Nephron progenitor cell (in vitro differentiated cells): ENCODE results near the gene PPP1R37.

Experiments
- DNase-seq: peaks from one replicate; pipeline ENCODE4 v3.0.0; 2021
- H3K27ac Mint-ChIP-seq: 2 replicates; pipeline ENCODE4 v1.8.0; 2021; ENCODE audit warnings: mild to moderate bottlenecking, moderate library complexity, mixed read lengths
- H3K27me3 Mint-ChIP-seq: 2 replicates; pipeline ENCODE4 v1.8.0; 2021; ENCODE audit warnings: mild to moderate bottlenecking, low read depth, mixed read lengths; ENCODE audit not compliant: poor library complexity
- H3K36me3 Mint-ChIP-seq: 2 replicates; pipeline ENCODE4 v1.8.0; 2021; ENCODE audit warnings: low read depth, mixed read lengths
- H3K4me1 Mint-ChIP-seq: 2 replicates; pipeline ENCODE4 v1.8.0; 2021; ENCODE audit warnings: mixed read lengths
- H3K4me3 Mint-ChIP-seq: 2 replicates; pipeline ENCODE4 v1.8.0; 2021; ENCODE audit warnings: mild to moderate bottlenecking, moderate library complexity, mixed read lengths
- H3K9me3 Mint-ChIP-seq: 2 replicates; pipeline ENCODE4 v1.8.0; 2021; ENCODE audit warnings: mild to moderate bottlenecking, moderate library complexity, mixed read lengths
- TF ChIP-seq, protein P1 (sequence below): fragments of 200-600 bp; sonication (generic); IDR thresholded peaks from 2 replicates; pipeline ENCODE4 v1.5.0; 2021; ENCODE audit warnings: antibody characterized with exemption

The PPP1R37 gene

DNA sequence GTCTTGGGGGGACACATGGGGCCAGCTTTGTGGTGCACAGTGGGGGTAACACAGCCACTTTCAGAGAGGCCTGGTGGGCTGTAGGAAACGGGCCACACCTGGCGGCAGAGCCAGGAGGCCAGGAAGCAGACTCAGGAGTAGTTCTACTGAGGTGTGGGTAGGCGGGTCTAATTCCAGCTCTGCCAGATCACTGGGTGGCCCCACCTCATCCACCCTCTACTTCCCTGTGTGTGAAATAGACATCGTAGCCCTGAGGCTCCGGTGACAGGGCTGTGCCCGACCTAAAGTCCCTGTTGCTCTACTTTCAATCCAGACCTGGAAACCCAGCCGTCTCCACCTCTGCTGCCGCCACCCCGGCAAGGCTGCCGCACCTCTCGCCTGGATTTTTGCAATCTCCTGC is 63.8 kb downstream of the PPP1R37 start:
- TF ChIP-seq, protein P1, sequence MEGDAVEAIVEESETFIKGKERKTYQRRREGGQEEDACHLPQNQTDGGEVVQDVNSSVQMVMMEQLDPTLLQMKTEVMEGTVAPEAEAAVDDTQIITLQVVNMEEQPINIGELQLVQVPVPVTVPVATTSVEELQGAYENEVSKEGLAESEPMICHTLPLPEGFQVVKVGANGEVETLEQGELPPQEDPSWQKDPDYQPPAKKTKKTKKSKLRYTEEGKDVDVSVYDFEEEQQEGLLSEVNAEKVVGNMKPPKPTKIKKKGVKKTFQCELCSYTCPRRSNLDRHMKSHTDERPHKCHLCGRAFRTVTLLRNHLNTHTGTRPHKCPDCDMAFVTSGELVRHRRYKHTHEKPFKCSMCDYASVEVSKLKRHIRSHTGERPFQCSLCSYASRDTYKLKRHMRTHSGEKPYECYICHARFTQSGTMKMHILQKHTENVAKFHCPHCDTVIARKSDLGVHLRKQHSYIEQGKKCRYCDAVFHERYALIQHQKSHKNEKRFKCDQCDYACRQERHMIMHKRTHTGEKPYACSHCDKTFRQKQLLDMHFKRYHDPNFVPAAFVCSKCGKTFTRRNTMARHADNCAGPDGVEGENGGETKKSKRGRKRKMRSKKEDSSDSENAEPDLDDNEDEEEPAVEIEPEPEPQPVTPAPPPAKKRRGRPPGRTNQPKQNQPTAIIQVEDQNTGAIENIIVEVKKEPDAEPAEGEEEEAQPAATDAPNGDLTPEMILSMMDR = no peak
- no peak overlapping the region for H3K4me3 Mint-ChIP-seq
- peaks cover 31% of the 10 kb centered on the region for H3K4me1 Mint-ChIP-seq
- H3K27ac Mint-ChIP-seq = no peak overlapping the region
- peaks cover 30% of the 10 kb centered on the region for H3K27me3 Mint-ChIP-seq
- no peaks in the 10 kb centered on the region for H3K36me3 Mint-ChIP-seq
- no peaks in the 10 kb centered on the region for H3K9me3 Mint-ChIP-seq
- no peak for DNase-seq

DNA sequence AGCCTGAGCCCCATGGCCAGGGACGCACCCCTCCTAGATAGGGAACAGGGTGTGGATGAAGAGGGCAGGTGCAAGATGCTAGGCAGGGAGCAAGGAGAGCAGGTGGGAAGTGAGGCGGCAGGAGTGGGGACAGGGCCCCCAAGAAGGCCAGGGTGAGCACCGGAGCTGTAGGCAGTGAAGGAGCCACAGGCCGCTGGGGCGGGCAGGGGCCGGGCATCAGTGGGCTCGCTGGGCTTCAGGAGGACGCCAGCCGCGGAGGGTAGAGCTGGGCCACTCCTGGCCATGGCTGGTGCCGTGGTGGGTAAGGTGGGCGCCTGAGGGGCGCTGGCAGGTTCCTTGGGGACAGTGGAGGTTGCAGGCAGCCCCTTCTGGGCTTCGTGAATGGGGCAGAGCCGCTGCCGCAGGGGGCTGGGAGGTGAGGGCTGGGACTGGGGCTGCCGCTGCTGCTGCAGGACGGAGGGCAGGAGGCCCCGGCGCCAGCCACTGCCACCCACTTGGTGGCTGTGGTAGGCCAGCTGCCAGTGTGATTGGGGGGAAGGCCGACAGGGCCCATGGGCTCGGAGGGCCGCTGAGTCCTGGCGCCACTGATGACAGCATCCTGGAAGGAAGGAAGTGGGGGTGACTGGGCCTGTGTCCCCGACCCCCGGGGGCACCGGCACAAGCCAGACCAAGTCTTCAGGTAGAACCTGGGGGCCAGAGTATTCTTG is 65.7 kb downstream of the PPP1R37 start:
- peaks cover 31% of the 10 kb centered on the region for H3K4me1 Mint-ChIP-seq
- no peaks in the 10 kb centered on the region for H3K9me3 Mint-ChIP-seq
- no peak overlapping the region for H3K4me3 Mint-ChIP-seq
- TF ChIP-seq, protein P1 = no peak
- H3K36me3 Mint-ChIP-seq = no peaks in the 10 kb centered on the region
- H3K27ac Mint-ChIP-seq = peak overlapping the region; percentile 45
- peaks cover 15% of the 10 kb centered on the region for H3K27me3 Mint-ChIP-seq
- no peak for DNase-seq

DNA sequence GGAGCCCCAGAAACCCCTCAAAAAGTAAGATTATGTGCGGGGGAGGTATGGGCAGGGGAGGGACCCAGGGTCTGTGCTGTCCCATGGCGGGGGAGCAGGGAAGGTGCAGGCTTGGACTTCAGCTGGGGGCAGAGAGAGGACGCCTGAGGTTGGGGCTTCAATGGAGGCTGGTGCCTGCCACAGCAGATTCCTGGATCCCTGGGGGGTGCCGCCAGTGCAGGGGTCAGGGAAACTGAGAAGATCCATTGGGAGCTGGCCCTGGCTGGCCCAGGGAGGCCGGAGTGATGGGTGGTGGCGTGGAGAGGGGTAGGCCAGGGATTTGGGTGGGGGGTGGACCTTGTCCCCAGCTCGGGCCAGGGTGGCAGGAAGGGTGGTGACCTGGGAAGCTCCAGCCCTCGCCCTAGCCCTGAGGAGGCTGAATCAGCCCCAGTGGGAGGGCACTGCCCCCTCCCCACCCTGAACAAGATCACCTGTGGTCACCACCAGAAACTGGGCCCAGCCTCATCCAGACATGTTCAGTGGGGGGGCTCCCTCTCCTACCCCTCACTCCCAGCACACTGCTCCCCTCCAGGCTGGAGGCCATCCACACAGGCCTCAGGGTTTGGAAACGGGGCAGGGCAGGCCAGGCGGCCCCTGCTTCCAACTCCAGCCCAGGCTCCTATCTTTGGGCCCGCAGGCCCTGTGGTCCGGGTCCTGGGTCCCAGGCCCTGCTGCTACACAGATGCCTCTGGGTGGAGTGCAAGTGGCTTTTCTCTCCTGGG is 66.4 kb downstream of the PPP1R37 start:
- Mint-ChIP-seq H3K9me3 (no peaks in the 10 kb centered on the region), H3K36me3 (no peaks in the 10 kb centered on the region), H3K27me3 (peaks cover 8% of the 10 kb centered on the region), H3K4me1 (peaks cover 29% of the 10 kb centered on the region), H3K4me3 (no peak overlapping the region), H3K27ac (no peak overlapping the region)
- DNase-seq = no peak
- TF ChIP-seq, protein P1 = no peak

DNA sequence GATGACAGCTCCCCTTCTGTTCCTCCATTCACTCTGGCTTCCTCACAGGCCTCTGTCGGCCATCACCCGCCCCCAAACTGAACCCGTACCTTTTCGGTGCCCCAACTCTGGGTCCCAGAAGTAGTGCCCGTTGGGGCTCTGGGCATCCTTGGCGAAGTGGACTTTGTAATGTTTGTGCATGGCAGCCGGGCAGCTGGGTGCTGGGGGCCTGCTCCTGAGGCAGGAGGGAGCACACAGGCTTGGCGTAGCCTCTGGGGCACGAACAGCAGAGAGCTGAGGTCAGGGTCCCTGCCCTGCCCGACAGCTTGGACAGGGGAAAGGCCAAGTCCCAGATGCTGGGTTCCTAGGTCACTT is 67.0 kb downstream of the PPP1R37 start:
- no peak overlapping the region for H3K4me3 Mint-ChIP-seq
- no peak for DNase-seq
- no peaks in the 10 kb centered on the region for H3K9me3 Mint-ChIP-seq
- no peaks in the 10 kb centered on the region for H3K36me3 Mint-ChIP-seq
- TF ChIP-seq, protein P1 = no peak
- H3K27ac Mint-ChIP-seq = no peak overlapping the region
- peaks cover 27% of the 10 kb centered on the region for H3K4me1 Mint-ChIP-seq
- peaks cover 6% of the 10 kb centered on the region for H3K27me3 Mint-ChIP-seq

DNA sequence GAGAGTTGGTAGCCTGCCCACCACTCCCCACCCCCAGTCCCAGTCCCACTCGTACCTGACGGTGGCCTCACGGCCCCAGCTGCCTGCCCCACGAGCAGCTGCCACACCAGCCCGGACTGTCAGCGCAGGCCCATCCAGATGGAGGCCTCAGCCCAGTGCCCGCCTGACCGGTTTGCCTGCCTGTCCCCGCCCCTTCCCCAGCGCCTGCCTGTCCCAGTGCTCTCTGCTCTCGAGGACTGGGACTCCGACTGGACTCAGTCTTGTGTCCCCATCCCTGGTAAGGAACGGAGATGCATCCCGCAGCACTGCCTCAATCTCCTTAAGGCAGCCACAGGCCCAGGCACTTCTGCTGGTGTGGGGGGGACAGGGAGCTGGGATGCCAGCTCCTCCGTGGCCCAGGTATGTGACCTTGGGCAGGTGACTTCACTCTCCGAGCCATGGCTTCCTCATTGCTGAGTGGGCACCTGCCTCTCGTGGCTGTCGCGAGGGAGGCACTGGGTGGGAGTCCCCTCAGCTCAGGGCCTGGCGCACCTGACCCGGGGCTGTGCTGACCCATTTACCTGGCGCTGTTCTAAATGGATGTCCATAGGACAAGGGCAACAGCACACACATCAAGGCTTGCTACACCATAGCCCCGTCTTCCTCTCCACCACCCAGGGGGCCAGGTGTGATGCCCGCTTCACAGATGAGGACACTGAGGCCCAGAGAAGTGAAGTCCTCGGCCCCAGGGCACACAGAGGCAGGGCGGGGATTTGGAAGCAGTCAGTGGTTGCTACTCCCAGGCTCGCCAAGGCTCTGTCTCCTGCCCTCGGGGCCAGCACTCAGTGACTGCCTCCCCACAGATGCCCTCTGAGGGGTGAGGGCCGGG is 68.1 kb downstream of the PPP1R37 start, which contains the start of gene NKPD1:
NKPD1 (minus strand) TSS at position 113 of the 868 bp plus-strand sequence. CDS start 832 bp downstream, outside the sequence.
- H3K36me3 Mint-ChIP-seq = no peaks in the 10 kb centered on the region
- H3K27me3 Mint-ChIP-seq = peaks cover 6% of the 10 kb centered on the region
- no peaks in the 10 kb centered on the region for H3K9me3 Mint-ChIP-seq
- H3K4me3 Mint-ChIP-seq = no peak within 1 kb of the TSS
- TF ChIP-seq, protein P1 = no peak
- no peak within 1 kb of the TSS for H3K27ac Mint-ChIP-seq
- H3K4me1 Mint-ChIP-seq = peaks cover 31% of the 10 kb centered on the region
- DNase-seq = no peak
